Stimulated activated naive B cell treated with anti-CD40 and anti-IgM and Interleukin-4, amounts not matched to agents 10 μg/mL and 1 μg/mL and 100 μg/mL, for 72 hours (primary cell): ENCODE measurements around the gene BABAM2.

ENCODE experiments used
- ATAC-seq, 2 donors: fragments of 150-1000 bp; cut with Tn5 transposase; replicated peaks; 2 replicates each; pipeline ENCODE4 v1.10.0; 2021; ENCODE audit warnings: moderate library complexity in 1 of 2
- DNase-seq: peaks from one replicate; pipeline ENCODE4 v3.0.0; 2021
- H3K27ac Mint-ChIP-seq: one replicate; pipeline ENCODE4 v1.8.0; 2022; ENCODE audit warnings: mild to moderate bottlenecking, mixed read lengths
- H3K27me3 Mint-ChIP-seq, 2 donors: one replicate each; pipeline ENCODE4 v1.8.0; 2022; ENCODE audit warnings: mixed read lengths in 2 of 2
- H3K36me3 Mint-ChIP-seq, 2 donors: one replicate each; pipeline ENCODE4 v1.8.0; 2022; ENCODE audit warnings: mixed read lengths in 2 of 2, mild to moderate bottlenecking in 1 of 2
- H3K4me1 Mint-ChIP-seq, 2 donors: one replicate each; pipeline ENCODE4 v1.8.0; 2022; ENCODE audit warnings: mixed read lengths in 2 of 2, mild to moderate bottlenecking in 1 of 2
- H3K4me3 Mint-ChIP-seq, 2 donors: one replicate each; pipeline ENCODE4 v1.8.0; 2022; ENCODE audit warnings: mild to moderate bottlenecking in 2 of 2, mixed read lengths in 2 of 2, moderate library complexity in 1 of 2
- H3K9me3 Mint-ChIP-seq, 2 donors: one replicate each; pipeline ENCODE4 v1.8.0; 2022; ENCODE audit warnings: mixed read lengths in 2 of 2, mild to moderate bottlenecking in 1 of 2

BABAM2 gene

DNA sequence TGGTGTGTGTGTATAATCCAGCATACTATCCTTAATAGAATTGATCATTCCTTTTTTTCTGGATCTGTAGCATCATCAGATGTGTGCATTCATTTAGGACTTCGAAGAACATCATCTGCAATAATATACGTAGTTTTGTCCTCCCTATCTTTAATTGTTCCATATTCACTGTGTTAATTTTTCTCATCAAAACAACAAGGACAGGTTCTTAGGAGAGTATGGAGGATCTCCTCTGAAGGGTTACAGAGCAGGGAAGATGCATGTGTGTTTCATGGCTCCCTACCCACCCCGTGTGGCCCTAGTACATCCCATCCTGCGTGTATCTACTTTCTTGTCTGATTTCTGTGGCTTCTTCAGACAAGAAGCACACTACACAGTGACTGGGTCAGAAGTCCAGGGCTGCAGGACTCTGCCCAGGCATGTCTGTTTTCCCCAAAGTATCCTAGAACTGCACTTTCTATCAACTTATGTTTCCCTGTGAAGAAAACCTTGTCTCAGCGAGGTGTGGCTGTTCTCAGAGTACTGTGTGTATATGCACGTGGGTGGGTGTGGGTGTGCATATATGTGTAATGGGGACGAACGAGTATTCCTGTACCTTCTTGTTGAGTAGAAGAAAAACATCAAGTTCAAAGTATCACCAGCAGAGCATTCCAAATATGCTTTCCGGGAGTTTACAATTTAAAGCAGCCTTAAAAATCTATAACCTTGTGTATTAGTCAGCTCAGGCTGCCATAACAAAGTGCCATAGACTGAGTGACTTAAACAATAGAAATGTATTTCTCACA, 281.8 kb downstream of the BABAM2 start:
- ATAC-seq = no peak
- Mint-ChIP-seq H3K27ac (no peak overlapping the region), H3K9me3 (peaks cover 9 to 10% of the 10 kb centered on the region in 2 donors), H3K4me1 (no peaks in the 10 kb centered on the region), H3K4me3 (no peak overlapping the region), H3K27me3 (no peaks in the 10 kb centered on the region), H3K36me3 (peaks cover 17 to 26% of the 10 kb centered on the region in 2 donors)
- no peak for DNase-seq

GRCh38 chr2:28173377-28173776, 282.8 kb downstream of the BABAM2 start:
- Mint-ChIP-seq H3K36me3 (peaks cover 20 to 28% of the 10 kb centered on the region in 2 donors), H3K27ac (no peak overlapping the region), H3K27me3 (no peaks in the 10 kb centered on the region), H3K9me3 (peaks cover 14 to 17% of the 10 kb centered on the region in 2 donors), H3K4me1 (no peaks in the 10 kb centered on the region), H3K4me3 (no peak overlapping the region)
- ATAC-seq = no peak
- no peak for DNase-seq

DNA sequence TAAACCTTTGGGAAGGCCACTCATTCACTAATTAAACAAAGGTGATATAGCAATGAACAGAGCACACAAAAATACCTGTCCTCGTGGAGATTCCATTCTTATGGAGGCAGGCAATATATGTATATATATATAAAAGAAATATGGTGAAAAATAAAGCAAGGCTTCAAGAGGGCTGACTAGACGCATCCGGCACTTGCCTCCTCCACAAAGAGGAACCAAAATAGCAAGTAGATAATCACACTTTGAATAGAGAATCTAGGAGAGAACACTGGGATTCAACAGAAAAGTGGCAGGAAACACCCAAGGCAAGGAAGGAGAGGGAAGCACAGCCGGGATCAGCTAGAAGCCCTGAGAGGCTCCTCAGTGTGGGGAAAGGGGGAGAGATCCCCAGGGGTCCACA, 283.7 kb downstream of the BABAM2 start:
- Mint-ChIP-seq H3K9me3 (peaks cover 16 to 21% of the 10 kb centered on the region in 2 donors), H3K27me3 (no peaks in the 10 kb centered on the region), H3K4me1 (no peaks in the 10 kb centered on the region), H3K36me3 (peaks cover 20 to 28% of the 10 kb centered on the region in 2 donors), H3K4me3 (no peak overlapping the region), H3K27ac (no peak overlapping the region)
- DNase-seq = no peak
- ATAC-seq = no peak

- DNase-seq = no peak
- Mint-ChIP-seq H3K27me3 (no peaks in the 10 kb centered on the region), H3K9me3 (peaks cover 16 to 21% of the 10 kb centered on the region in 2 donors), H3K36me3 (peaks cover 18 to 28% of the 10 kb centered on the region in 2 donors), H3K4me1 (no peaks in the 10 kb centered on the region), H3K4me3 (no peak overlapping the region), H3K27ac (no peak overlapping the region)
- ATAC-seq = no peak
Measured at GRCh38 chr2:28175028-28175427, 284.5 kb downstream of the BABAM2 start.

GRCh38 chr2:28178946-28179345, 288.4 kb downstream of the BABAM2 start:
- H3K9me3 Mint-ChIP-seq = peaks cover 16 to 21% of the 10 kb centered on the region in 2 donors
- peaks cover 17 to 29% of the 10 kb centered on the region in 2 donors for H3K36me3 Mint-ChIP-seq
- no peak for DNase-seq
- H3K4me3 Mint-ChIP-seq = no peak overlapping the region
- no peak overlapping the region for H3K27ac Mint-ChIP-seq
- H3K27me3 Mint-ChIP-seq = no peaks in the 10 kb centered on the region
- H3K4me1 Mint-ChIP-seq = no peaks in the 10 kb centered on the region
- ATAC-seq = no peak

DNA sequence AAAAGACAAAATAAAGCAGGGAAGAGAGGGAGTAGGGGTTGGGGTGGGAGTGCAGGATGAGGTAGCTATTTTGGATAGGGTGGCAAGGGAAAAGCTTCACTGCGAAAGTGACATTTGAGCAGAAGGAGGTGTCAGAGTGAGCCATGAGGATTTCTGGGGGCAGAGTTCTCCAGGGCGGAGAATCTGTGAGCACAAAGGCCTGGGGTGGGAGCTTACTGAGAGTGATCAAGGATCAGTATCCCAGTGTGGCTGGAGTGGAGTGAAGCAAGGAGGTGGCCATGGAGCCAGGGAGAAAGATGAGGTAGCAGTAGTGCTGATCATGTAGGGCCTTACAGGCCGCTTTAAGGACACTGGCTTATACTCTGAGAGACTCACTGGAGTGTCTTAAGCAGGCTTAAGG, 291.3 kb downstream of the BABAM2 start:
- DNase-seq = no peak
- H3K36me3 Mint-ChIP-seq = peaks cover 4 to 20% of the 10 kb centered on the region in 2 donors

GRCh38 chr2:28182348-28182747, 291.8 kb downstream of the BABAM2 start:
- no peak for DNase-seq
- Mint-ChIP-seq H3K27ac (no peak overlapping the region), H3K9me3 (peaks cover 7 to 10% of the 10 kb centered on the region in 2 donors), H3K4me3 (no peak overlapping the region), H3K36me3 (peaks cover 4 to 15% of the 10 kb centered on the region in 2 donors), H3K4me1 (no peaks in the 10 kb centered on the region), H3K27me3 (no peaks in the 10 kb centered on the region)
- ATAC-seq = no peak

More for the DNA sequence above, 291.3 kb downstream of the BABAM2 start:
- H3K4me3 Mint-ChIP-seq = no peak overlapping the region
- no peaks in the 10 kb centered on the region for H3K27me3 Mint-ChIP-seq
- no peak overlapping the region for H3K27ac Mint-ChIP-seq
- H3K9me3 Mint-ChIP-seq = peaks cover 9 to 13% of the 10 kb centered on the region in 2 donors
- ATAC-seq = no peak
- H3K4me1 Mint-ChIP-seq = no peaks in the 10 kb centered on the region

- Mint-ChIP-seq H3K36me3 (peaks cover 2 to 13% of the 10 kb centered on the region in 2 donors), H3K9me3 (no peaks in the 10 kb centered on the region), H3K27ac (no peak overlapping the region), H3K27me3 (no peaks in the 10 kb centered on the region), H3K4me1 (no peaks in the 10 kb centered on the region), H3K4me3 (no peak overlapping the region)
- no peak for ATAC-seq
- no peak for DNase-seq
Measured at GRCh38 chr2:28185153-28185552, 294.6 kb downstream of the BABAM2 start.

- no peaks in the 10 kb centered on the region for H3K4me1 Mint-ChIP-seq
- no peak overlapping the region for H3K27ac Mint-ChIP-seq
- no peak for DNase-seq
- no peaks in the 10 kb centered on the region for H3K9me3 Mint-ChIP-seq
- no peak for ATAC-seq
- H3K27me3 Mint-ChIP-seq = no peaks in the 10 kb centered on the region
- H3K4me3 Mint-ChIP-seq = no peak overlapping the region
- peaks cover 2 to 18% of the 10 kb centered on the region in 2 donors for H3K36me3 Mint-ChIP-seq
Measured at GRCh38 chr2:28185891-28186290, 295.4 kb downstream of the BABAM2 start.

DNA sequence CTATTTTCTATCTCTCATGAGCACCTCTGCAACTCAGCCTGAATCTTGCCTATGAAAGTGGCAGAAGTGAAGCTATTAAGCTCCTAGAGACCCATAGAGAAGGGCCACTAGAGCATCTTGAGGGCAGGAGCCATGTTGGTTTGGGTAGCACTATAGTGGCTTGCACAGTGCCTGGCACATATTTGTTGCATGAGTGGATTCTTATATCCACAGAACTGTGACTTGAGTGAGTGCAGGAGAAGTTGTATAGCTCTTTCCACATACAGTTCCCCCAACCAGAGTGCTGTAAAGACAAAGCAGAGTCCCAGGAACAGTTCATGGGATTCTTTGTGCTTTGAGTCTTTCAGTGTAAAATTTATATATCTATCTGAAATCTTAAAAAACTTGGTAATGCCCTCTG, 296.7 kb downstream of the BABAM2 start:
- DNase-seq (no peak), ATAC-seq (no peak)
- no peak overlapping the region for H3K27ac Mint-ChIP-seq
- no peaks in the 10 kb centered on the region for H3K27me3 Mint-ChIP-seq
- no peaks in the 10 kb centered on the region for H3K9me3 Mint-ChIP-seq
- H3K4me1 Mint-ChIP-seq = no peaks in the 10 kb centered on the region
- no peak overlapping the region for H3K4me3 Mint-ChIP-seq
- H3K36me3 Mint-ChIP-seq = peaks cover 0 to 18% of the 10 kb centered on the region in 2 donors

DNA sequence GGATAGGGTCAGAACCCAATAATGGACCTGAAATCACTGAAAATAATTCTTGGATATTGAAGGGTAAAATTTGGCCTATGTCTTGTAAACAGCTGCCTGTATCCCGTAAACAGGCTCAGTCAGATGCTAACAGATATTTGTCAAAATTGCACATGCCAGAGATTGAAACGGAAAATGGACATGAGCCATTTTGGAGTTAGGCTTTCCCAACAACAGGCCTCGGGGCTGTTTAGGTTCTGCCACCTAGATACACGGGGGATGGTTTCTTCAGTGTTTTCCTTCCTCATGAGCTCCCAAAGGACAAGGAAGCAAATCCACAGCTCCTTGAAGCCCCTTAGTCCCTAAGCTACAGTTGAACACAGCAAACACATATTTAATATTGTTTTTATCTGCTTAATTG, 297.9 kb downstream of the BABAM2 start:
- Mint-ChIP-seq H3K4me3 (no peak overlapping the region), H3K36me3 (peaks cover 0 to 17% of the 10 kb centered on the region in 2 donors), H3K4me1 (no peaks in the 10 kb centered on the region), H3K27ac (no peak overlapping the region), H3K9me3 (no peaks in the 10 kb centered on the region), H3K27me3 (no peaks in the 10 kb centered on the region)
- DNase-seq (no peak), ATAC-seq (no peak)

GRCh38 chr2:28193630-28194403, 303.3 kb downstream of the BABAM2 start:
- no peak overlapping the region for H3K4me3 Mint-ChIP-seq
- no peaks in the 10 kb centered on the region for H3K27me3 Mint-ChIP-seq
- peaks cover 0 to 14% of the 10 kb centered on the region in 2 donors for H3K36me3 Mint-ChIP-seq
- no peak for DNase-seq
- no peaks in the 10 kb centered on the region for H3K9me3 Mint-ChIP-seq
- peak in 1 of 2 donors; percentile 42 for ATAC-seq
- H3K27ac Mint-ChIP-seq = no peak overlapping the region
- peaks cover 4 to 6% of the 10 kb centered on the region in 2 donors for H3K4me1 Mint-ChIP-seq

DNA sequence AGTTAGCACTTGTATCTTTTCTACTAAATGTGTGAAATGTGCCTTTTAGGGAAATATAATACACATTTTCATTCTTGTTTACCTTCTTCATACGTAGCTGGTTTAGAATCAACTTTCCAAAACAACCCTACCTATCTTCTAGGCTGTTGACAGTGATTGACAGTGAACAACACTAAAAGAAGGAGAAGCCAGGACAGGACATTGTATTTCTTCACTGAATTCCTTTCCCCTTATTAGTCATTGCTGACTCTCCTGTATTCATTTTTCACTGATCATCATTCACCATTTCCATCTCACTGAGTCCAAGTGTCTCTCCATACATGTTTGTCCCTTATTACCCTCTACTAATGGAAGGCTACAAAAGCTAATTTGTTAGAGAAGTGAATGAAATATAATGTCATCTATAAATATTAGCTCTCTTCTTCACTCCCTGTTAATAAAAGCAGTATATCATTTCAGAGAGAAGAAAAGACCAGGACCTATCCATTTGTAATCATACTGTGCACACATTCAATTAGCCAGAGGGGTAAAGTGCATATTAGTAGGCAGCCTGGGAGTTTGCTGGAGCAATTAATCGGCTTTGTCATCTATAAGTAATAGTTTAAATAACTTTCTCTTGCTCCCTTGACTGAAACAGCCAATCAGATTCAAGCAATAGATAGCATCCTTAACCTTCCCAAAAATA, 309.6 kb downstream of the BABAM2 start:
- H3K4me3 Mint-ChIP-seq = no peak overlapping the region
- no peaks in the 10 kb centered on the region for H3K27me3 Mint-ChIP-seq
- no peak overlapping the region for H3K27ac Mint-ChIP-seq
- peaks cover 15 to 28% of the 10 kb centered on the region in 2 donors for H3K36me3 Mint-ChIP-seq
- no peak for DNase-seq
- H3K4me1 Mint-ChIP-seq = no peaks in the 10 kb centered on the region
- no peak for ATAC-seq
- H3K9me3 Mint-ChIP-seq = no peaks in the 10 kb centered on the region

DNA sequence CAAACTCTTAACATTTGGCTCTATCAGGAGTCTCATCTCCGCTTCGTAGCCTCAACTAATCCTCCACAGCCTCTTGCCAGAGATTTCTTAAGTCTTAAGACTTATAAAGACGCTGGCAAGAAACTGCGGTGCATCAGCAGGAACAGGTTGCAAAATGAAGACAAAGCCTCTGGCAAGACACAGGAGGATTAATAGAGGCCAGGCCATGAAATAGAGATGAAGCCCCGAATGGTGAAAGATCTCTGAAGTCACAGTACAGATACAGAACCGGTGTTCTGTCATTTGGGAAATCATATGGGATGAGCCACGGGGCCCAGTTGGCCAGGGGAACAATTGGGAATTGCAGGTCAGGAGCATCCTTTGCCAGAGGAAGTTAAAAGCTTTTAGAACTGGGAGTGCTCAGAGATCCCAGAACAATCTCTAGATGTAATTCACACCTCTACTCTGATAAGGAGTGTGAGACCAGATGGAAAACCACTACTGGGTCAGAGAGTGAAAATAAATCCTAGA, 311.2 kb downstream of the BABAM2 start:
- H3K27me3 Mint-ChIP-seq = no peaks in the 10 kb centered on the region
- no peaks in the 10 kb centered on the region for H3K9me3 Mint-ChIP-seq
- no peaks in the 10 kb centered on the region for H3K4me1 Mint-ChIP-seq
- H3K4me3 Mint-ChIP-seq = no peak overlapping the region
- ATAC-seq (no peak), DNase-seq (no peak)
- H3K36me3 Mint-ChIP-seq = peaks cover 15 to 31% of the 10 kb centered on the region in 2 donors
- no peak overlapping the region for H3K27ac Mint-ChIP-seq
